ENCODE results near the gene COPG1. TPM values are rescaled to one million over a fixed set of nuclear protein-coding genes. Genes with fewer than 3 reads are reported as not detected.
"Not testable (repeated sequence)": the region's sequence is repeated elsewhere in the genome, so short reads cannot be mapped to it uniquely, and the experiment has no call there.

Gene COPG1
- total and polyA plus RNA-seq, 10 of the 15 experiments (the other 5 are each of a cell fraction or from before 2014, with no cell fraction given) = 54.8 to 143 (median 91.2) TPM

DNA sequence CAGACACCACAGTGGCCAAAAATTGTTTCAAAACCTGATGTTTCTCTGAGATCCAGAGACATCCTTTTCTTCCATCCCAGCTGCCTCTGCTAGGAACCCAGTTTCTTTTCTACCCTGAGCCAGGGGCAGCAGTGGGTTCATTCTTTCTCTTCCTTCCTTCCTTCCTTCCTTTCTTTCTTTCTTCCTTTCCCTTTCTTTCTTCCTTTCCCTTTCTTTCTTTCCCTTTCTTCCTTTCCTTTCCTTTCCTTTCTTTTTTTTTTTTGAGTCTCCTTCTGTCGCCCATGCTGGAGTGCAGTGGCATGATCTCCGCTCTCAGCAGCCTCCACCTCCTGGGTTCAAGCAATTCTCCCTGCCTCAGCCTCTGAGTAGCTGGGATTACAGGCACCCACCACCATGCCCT is 30.7 kb upstream of the COPG1 start:
- Histone ChIP-seq H3K79me2 (ENCODE audit: control insufficient read depth, insufficient read depth, low read length) (no peaks in the 10 kb centered on the region), H3K4me1 (ENCODE audit: control insufficient read depth, insufficient read depth, low read length) (no peaks in the 10 kb centered on the region), H3K4me3 (no peak overlapping the region), H3K36me3 (ENCODE audit: control insufficient read depth in 2 of 2, insufficient read depth in 2 of 2, low read length in 1 of 2) (no peaks in the 10 kb centered on the region), H3K9me3 (replicated peaks; ENCODE audit: control insufficient read depth, insufficient read depth, low read length) (no peaks in the 10 kb centered on the region), H3K27me3 (replicated peaks in 1 of 2; ENCODE audit: control insufficient read depth in 2 of 2, insufficient read depth in 2 of 2, low read length in 1 of 2) (no peaks in the 10 kb centered on the region), H4K20me1 (ENCODE audit: control insufficient read depth, insufficient read depth) (no peaks in the 10 kb centered on the region), H3K4me2 (ENCODE audit: control insufficient read depth, insufficient read depth) (no peak overlapping the region), H3K27ac (ENCODE audit: control insufficient read depth, insufficient read depth) (no peak overlapping the region), H2AFZ (ENCODE audit: control insufficient read depth, low read depth, low read length) (no peak overlapping the region), H3K9ac (ENCODE audit: control insufficient read depth, insufficient read depth, low read length) (no peak overlapping the region)
- in situ Hi-C loops (cut with MboI) (no loop called here), intact Hi-C loops (cut with micrococcal nuclease; ENCODE audit: unreplicated experiment) (no loop called here)
- ChIA-PET CTCF (no interaction called here), RAD21 (ENCODE audit: unreplicated experiment) (no interaction called here), SMC1A (ENCODE audit: uncharacterized antibody, unreplicated experiment) (interaction anchor here (0.6 kb wide), 1 partner anchor 1280 kb away, joined by 4 read pairs; no protein-coding TSS in a partner anchor), POLR2A (no interaction called here)
- no CpG with 5 or more reads among the region's 2 CpGs for WGBS (ENCODE audit: insufficient coverage, insufficient replicate concordance, low lambda C conversion rate, missing lambda C conversion rate)
- FAIRE-seq (no peak), ATAC-seq (no peak), DNase-seq (ENCODE audit: low read depth, low spot score) (no peak)
- no TSS peak for BruUV-seq (replicated peaks)
- TF ChIP-seq SPI1 (IDR thresholded peaks at IDR 0.05; ENCODE audit: borderline replicate concordance, insufficient read depth, low read depth, low read length) (no peak), EP300 (IDR thresholded peaks at IDR 0.05; ENCODE audit: borderline replicate concordance in 1 of 2, control insufficient read depth in 1 of 2, low read depth in 2 of 2, low read length in 2 of 2) (no peak), MYB (IDR thresholded peaks at IDR 0.05; ENCODE audit: borderline replicate concordance, low read depth, low read length) (no peak), CHD1 (IDR thresholded peaks at IDR 0.05; ENCODE audit: low read depth, low read length) (no peak), PML (IDR thresholded peaks at IDR 0.05; ENCODE audit: low read length) (no peak), CBFB (IDR thresholded peaks at IDR 0.05; ENCODE audit: low read depth) (no peak), RAD51 (IDR thresholded peaks at IDR 0.05) (no peak), NR2F1 (conservative IDR thresholded peaks at IDR 0.05) (no peak), SUPT20H (IDR thresholded peaks at IDR 0.05; ENCODE audit: borderline replicate concordance, control insufficient read depth, low read depth, low read length) (no peak)
- TF ChIP-seq, protein P1, sequence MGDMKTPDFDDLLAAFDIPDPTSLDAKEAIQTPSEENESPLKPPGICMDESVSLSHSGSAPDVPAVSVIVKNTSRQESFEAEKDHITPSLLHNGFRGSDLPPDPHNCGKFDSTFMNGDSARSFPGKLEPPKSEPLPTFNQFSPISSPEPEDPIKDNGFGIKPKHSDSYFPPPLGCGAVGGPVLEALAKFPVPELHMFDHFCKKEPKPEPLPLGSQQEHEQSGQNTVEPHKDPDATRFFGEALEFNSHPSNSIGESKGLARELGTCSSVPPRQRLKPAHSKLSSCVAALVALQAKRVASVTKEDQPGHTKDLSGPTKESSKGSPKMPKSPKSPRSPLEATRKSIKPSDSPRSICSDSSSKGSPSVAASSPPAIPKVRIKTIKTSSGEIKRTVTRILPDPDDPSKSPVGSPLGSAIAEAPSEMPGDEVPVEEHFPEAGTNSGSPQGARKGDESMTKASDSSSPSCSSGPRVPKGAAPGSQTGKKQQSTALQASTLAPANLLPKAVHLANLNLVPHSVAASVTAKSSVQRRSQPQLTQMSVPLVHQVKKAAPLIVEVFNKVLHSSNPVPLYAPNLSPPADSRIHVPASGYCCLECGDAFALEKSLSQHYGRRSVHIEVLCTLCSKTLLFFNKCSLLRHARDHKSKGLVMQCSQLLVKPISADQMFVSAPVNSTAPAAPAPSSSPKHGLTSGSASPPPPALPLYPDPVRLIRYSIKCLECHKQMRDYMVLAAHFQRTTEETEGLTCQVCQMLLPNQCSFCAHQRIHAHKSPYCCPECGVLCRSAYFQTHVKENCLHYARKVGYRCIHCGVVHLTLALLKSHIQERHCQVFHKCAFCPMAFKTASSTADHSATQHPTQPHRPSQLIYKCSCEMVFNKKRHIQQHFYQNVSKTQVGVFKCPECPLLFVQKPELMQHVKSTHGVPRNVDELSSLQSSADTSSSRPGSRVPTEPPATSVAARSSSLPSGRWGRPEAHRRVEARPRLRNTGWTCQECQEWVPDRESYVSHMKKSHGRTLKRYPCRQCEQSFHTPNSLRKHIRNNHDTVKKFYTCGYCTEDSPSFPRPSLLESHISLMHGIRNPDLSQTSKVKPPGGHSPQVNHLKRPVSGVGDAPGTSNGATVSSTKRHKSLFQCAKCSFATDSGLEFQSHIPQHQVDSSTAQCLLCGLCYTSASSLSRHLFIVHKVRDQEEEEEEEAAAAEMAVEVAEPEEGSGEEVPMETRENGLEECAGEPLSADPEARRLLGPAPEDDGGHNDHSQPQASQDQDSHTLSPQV (IDR thresholded peaks at IDR 0.05) = no peak

- WGBS (ENCODE audit: insufficient coverage, insufficient replicate concordance, low lambda C conversion rate, missing lambda C conversion rate) = 100% methylated on average over 1 of the region's 1 CpG
- H3K4me3 ChIP-seq; H2AFZ ChIP-seq (ENCODE audit: control insufficient read depth, low read depth, low read length); FAIRE-seq; H3K9me3 ChIP-seq (replicated peaks; ENCODE audit: control insufficient read depth, insufficient read depth, low read length); H3K4me2 ChIP-seq (ENCODE audit: control insufficient read depth, insufficient read depth); DNase-seq (ENCODE audit: low read depth, low spot score); H4K20me1 ChIP-seq (ENCODE audit: control insufficient read depth, insufficient read depth); ATAC-seq; intact Hi-C loops (cut with micrococcal nuclease; ENCODE audit: unreplicated experiment); BruUV-seq (replicated peaks); H3K4me1 ChIP-seq (ENCODE audit: control insufficient read depth, insufficient read depth, low read length); H3K27ac ChIP-seq (ENCODE audit: control insufficient read depth, insufficient read depth); H3K79me2 ChIP-seq (ENCODE audit: control insufficient read depth, insufficient read depth, low read length); H3K36me3 ChIP-seq (ENCODE audit: control insufficient read depth in 2 of 2, insufficient read depth in 2 of 2, low read length in 1 of 2); H3K9ac ChIP-seq (ENCODE audit: control insufficient read depth, insufficient read depth, low read length); H3K27me3 ChIP-seq (replicated peaks in 1 of 2; ENCODE audit: control insufficient read depth in 2 of 2, insufficient read depth in 2 of 2, low read length in 1 of 2); in situ Hi-C loops (cut with MboI): not testable (repeated sequence)
- RAD21 ChIA-PET (ENCODE audit: unreplicated experiment) = interaction anchor here (0.7 to 2.0 kb wide), 6 partner anchors 10 to 254 kb away, joined by 3 to 8 read pairs (median 4); a partner anchor contains a TSS
- CTCF ChIA-PET = interaction anchor here (0.6 to 4.5 kb wide), 4 partner anchors 21 to 1575 kb away, joined by 3 to 29 read pairs (median 6); partner anchors contain the start of gene COPG1
- POLR2A ChIA-PET = interaction anchor here (0.6 to 0.8 kb wide), 7 partner anchors 9 to 852 kb away, joined by 3 to 6 read pairs (median 3); no protein-coding TSS in a partner anchor
- SMC1A ChIA-PET (ENCODE audit: uncharacterized antibody, unreplicated experiment) = interaction anchor here (0.6 to 1.7 kb wide), 9 partner anchors 13 to 173 kb away, joined by 3 to 6 read pairs (median 4); no protein-coding TSS in a partner anchor
Measured at GRCh38 chr3:129224387-129224786, 25.0 kb upstream of the COPG1 start.
